HepG2 (cell line): ENCODE results near the gene POU2F1. TPM values are rescaled to one million over a fixed set of nuclear protein-coding genes. Genes with fewer than 3 reads are reported as not detected.

ENCODE experiments used
- HNF1A ChIP-seq, 2 experiments: sonication (generic) in 1 of 2; formaldehyde crosslinking in 1 of 2; IDR thresholded peaks; 2 replicates each; pipeline versions ENCODE4 v1.4.0 to v1.6.1; 2016 to 2020; ENCODE audit warnings: borderline replicate concordance in 1 of 2, low read depth in 1 of 2, mild to moderate bottlenecking in 1 of 2, missing genetic modification reagents in 1 of 2
- KDM2A ChIP-seq: sonication (generic); formaldehyde crosslinking; IDR thresholded peaks from 2 replicates; pipeline ENCODE4 v1.4.0; 2020; ENCODE audit warnings: low read depth, missing genetic modification reagents, borderline replicate concordance
- MAFG ChIP-seq: sonication (generic); formaldehyde crosslinking; IDR thresholded peaks from 2 replicates; pipeline ENCODE4 v1.5.1; 2020; ENCODE audit warnings: mild to moderate bottlenecking, missing genetic modification reagents
- MLX ChIP-seq: IDR thresholded peaks from 2 replicates; pipeline ENCODE4 v1.6.1; 2016
- RORA ChIP-seq: sonication (generic); formaldehyde crosslinking; IDR thresholded peaks from 2 replicates; pipeline ENCODE4 v1.5.0; 2020; ENCODE audit warnings: mild to moderate bottlenecking, missing genetic modification reagents, moderate library complexity
- TGIF2 ChIP-seq: IDR thresholded peaks from 2 replicates; pipeline ENCODE4 v1.6.1; 2016; ENCODE audit warnings: control low read depth, missing compliant biosample characterization
- ZBTB44 ChIP-seq: sonication (generic); formaldehyde crosslinking; IDR thresholded peaks from 2 replicates; pipeline ENCODE4 v1.4.0; 2020; ENCODE audit warnings: missing genetic modification reagents
- ZNF326 ChIP-seq: sonication (generic); formaldehyde crosslinking; IDR thresholded peaks from 2 replicates; pipeline ENCODE4 v1.4.0; 2020; ENCODE audit warnings: missing genetic modification reagents, borderline replicate concordance
- polyA plus RNA-seq, 8 experiments: library from polyadenylated mRNA; depleted of rRNA in 3 of 8; stranded (reverse) in 7 of 8; unstranded in 1 of 8; fragments of >200 nt; fragmentation: Illumina TruSeq in 4 of 8; extraction: Trizol in 4 of 8; gene quantifications; 2 replicates each; pipeline versions ENCODE4 v1.2.1 to v1.2.3, GENCODE V29; 2011 to 2016; ENCODE audit warnings: low read depth in 4 of 8, missing spikeins in 1 of 8, mixed read lengths in 1 of 8; ENCODE audit not compliant: insufficient read depth in 1 of 8
- total RNA-seq, 5 experiments: library from RNA; depleted of rRNA; stranded (reverse); fragments of >200 nt; fragmentation: Illumina TruSeq; extraction: Trizol; gene quantifications; 2 replicates each; pipeline ENCODE4 v1.2.3, GENCODE V29; 2016; ENCODE audit warnings: low read depth in 1 of 5
- TF ChIP-seq, protein P1 (sequence below): IDR thresholded peaks from 2 replicates; pipeline ENCODE4 v1.6.1; 2016; ENCODE audit warnings: missing genetic modification reagents, missing compliant biosample characterization

The POU2F1 gene
- total and polyA plus RNA-seq, 2 of the 13 experiments (the other 11 are each of a cell fraction or from before 2014, with no cell fraction given), result 10.2 to 13.0 TPM

DNA sequence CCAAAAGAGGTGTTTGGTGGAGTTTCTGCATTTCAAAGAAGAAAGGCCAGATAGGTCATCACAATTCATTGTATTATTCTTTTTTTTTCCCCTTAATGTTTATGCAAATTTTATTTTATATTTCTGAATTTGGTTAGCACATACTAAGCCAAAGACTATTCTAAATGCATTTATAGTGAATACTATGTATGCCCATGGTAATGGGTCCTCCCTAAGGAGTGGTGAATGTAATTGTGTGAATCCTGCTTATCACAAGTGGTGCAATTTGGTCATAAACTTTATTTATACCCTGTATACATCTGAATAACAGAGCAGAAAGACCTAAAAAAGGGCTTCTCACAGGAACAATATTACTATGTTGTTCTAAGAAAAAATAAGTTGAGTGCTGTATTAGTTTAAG lies 198.6 kb downstream of the POU2F1 start (continued):
- TF ChIP-seq, protein P1, sequence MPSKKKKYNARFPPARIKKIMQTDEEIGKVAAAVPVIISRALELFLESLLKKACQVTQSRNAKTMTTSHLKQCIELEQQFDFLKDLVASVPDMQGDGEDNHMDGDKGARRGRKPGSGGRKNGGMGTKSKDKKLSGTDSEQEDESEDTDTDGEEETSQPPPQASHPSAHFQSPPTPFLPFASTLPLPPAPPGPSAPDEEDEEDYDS (CRISPR knock-in tag), result no peak
- TF ChIP-seq RORA (CRISPR knock-in tag) (no peak), HNF1A (IDR thresholded peaks at IDR 0.05; ENCODE audit: low read depth) (no peak), HNF1A (CRISPR knock-in tag; IDR thresholded peaks at IDR 0.05; ENCODE audit: borderline replicate concordance) (no peak), MAFG (CRISPR knock-in tag) (no peak), ZBTB44 (CRISPR knock-in tag) (no peak), KDM2A (CRISPR knock-in tag) (no peak), ZNF326 (CRISPR knock-in tag) (no peak), MLX (no peak), TGIF2 (no peak)
